ENCODE measurements around the gene ZNF74. TPM values are rescaled to one million over a fixed set of nuclear protein-coding genes. Genes with fewer than 3 reads are reported as not detected.
"Not testable (repeated sequence)": the region's sequence is repeated elsewhere in the genome, so short reads cannot be mapped to it uniquely, and the experiment has no call there.

The ZNF74 gene
- total RNA-seq, 2 experiments from 2014 or later, result 6.5 to 10.3 TPM

DNA sequence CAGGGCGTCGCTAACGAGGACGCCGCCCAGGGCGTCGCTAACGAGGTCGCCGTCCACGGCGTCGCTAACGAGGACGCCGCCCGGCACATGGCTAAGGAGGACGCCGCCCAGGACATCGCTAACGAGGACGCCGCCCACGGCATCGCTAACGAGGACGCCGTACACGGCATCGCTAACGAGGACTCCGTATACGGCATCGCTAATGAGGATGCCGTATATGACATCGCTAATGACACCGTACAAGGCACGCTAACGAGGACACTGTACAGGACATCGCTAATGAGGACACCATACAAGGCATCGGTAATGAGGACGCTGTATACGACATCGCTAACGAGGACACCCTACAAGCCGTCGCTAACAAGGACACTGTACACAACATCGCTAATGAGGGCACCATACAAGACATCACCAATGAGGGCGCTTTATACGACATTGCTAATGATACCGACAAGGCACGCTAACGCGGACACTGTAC, 32.2 kb upstream of the ZNF74 start:
- CTCF ChIA-PET; H3K4me3 Mint-ChIP-seq; intact Hi-C loops (cut with DNase I, micrococcal nuclease); DNase-seq; ATAC-seq; H3K9me3 Mint-ChIP-seq (ENCODE audit: low read depth); H3K36me3 Mint-ChIP-seq (ENCODE audit: low read depth); H3K27me3 Mint-ChIP-seq; POLR2A ChIA-PET; H3K27ac Mint-ChIP-seq: not testable (repeated sequence)
- peaks cover 14% of the 10 kb centered on the region for H3K4me1 Mint-ChIP-seq

- CTCF ChIA-PET, POLR2A ChIA-PET: not testable (repeated sequence)
These were observed 31.5 kb upstream of the ZNF74 start for GRCh38 chr22:20362403-20362802.

GRCh38 chr22:20364335-20365260, 29.4 kb upstream of the ZNF74 start:
- not testable (repeated sequence) for DNase-seq

More at GRCh38 chr22:20362403-20362802, 31.5 kb upstream of the ZNF74 start:
- H3K9me3 Mint-ChIP-seq (ENCODE audit: low read depth); H3K36me3 Mint-ChIP-seq (ENCODE audit: low read depth); ATAC-seq; H3K27me3 Mint-ChIP-seq; DNase-seq; H3K4me3 Mint-ChIP-seq; H3K27ac Mint-ChIP-seq; intact Hi-C loops (cut with DNase I, micrococcal nuclease): not testable (repeated sequence)
- peaks cover 14% of the 10 kb centered on the region for H3K4me1 Mint-ChIP-seq

DNA sequence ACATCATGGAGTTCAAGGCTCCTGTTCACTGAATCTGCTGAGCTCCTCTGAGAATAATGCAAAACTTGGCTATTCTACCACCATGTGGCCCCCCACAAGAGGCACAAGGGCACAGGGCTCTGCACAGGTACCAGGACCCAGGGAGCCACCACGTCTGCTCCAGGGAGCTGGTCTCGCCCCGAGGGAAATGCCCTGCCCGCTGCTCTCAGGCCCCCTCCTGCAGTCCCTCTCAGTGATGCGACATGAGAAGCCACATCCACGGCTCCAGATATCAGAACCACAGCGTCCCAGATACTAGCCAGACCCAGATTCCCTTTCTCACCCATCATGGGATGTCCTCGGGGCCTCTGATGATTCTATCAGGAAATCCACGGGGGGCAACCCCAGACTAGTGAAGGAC, 27.1 kb upstream of the ZNF74 start:
- peaks cover 14% of the 10 kb centered on the region for H3K4me1 Mint-ChIP-seq
- CTCF ChIA-PET; H3K27ac Mint-ChIP-seq; DNase-seq; H3K27me3 Mint-ChIP-seq; H3K9me3 Mint-ChIP-seq (ENCODE audit: low read depth); POLR2A ChIA-PET; H3K4me3 Mint-ChIP-seq; intact Hi-C loops (cut with DNase I, micrococcal nuclease); ATAC-seq; H3K36me3 Mint-ChIP-seq (ENCODE audit: low read depth): not testable (repeated sequence)

More at GRCh38 chr22:20364335-20365260, 29.4 kb upstream of the ZNF74 start:
- Mint-ChIP-seq H3K27ac (peak overlapping the region; percentile 47), H3K4me1 (peaks cover 14% of the 10 kb centered on the region)
- intact Hi-C loops (cut with DNase I, micrococcal nuclease); ATAC-seq; CTCF ChIA-PET; H3K4me3 Mint-ChIP-seq; POLR2A ChIA-PET; H3K27me3 Mint-ChIP-seq; H3K9me3 Mint-ChIP-seq (ENCODE audit: low read depth); H3K36me3 Mint-ChIP-seq (ENCODE audit: low read depth): not testable (repeated sequence)

DNA sequence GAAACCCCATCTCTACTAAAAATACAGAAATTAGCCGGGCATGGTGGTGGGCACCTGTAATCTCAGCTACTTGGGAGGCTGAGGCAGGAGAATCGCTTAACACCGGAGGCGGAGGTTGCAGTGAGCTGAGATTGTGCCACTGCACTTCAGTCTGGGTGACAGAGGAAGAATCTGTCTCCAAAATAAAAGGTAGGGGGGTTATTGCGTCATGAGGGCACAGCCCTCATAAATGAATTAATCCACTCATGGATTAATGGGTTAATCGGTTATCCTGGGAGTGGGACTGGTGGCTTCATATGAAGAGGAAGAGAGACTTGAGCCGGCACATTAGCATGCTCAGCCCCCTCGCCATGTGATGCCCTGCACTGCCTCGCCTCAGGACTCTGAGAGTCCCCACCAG, 25.1 kb upstream of the ZNF74 start:
- H3K36me3 Mint-ChIP-seq (ENCODE audit: low read depth); H3K27ac Mint-ChIP-seq; CTCF ChIA-PET; H3K9me3 Mint-ChIP-seq (ENCODE audit: low read depth); H3K4me1 Mint-ChIP-seq; H3K4me3 Mint-ChIP-seq; intact Hi-C loops (cut with DNase I, micrococcal nuclease); ATAC-seq; POLR2A ChIA-PET; DNase-seq; H3K27me3 Mint-ChIP-seq: not testable (repeated sequence)

DNA sequence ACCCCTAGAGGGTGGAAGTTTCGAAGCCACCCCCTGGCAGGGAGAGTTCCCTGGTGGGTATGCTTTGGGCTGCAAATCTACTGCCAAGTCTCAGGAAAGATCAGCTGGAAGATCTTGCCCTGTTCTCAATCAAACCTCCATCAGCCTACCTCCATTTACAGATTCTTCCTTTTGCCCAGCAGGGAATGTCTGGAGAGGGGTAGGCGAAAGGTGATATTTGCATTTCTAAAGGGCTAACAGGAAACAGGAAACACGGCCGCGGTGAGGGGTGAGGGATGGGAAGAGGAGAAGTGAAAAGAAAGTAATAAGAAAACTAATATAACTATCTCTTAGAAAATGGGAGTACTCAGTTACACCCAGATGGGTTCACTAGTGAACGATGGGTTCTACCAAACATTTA, 22.3 kb upstream of the ZNF74 start:
- ATAC-seq; DNase-seq; H3K4me3 Mint-ChIP-seq; H3K9me3 Mint-ChIP-seq (ENCODE audit: low read depth); H3K27me3 Mint-ChIP-seq; intact Hi-C loops (cut with DNase I, micrococcal nuclease); H3K4me1 Mint-ChIP-seq; CTCF ChIA-PET; H3K27ac Mint-ChIP-seq; H3K36me3 Mint-ChIP-seq (ENCODE audit: low read depth); POLR2A ChIA-PET: not testable (repeated sequence)

DNA sequence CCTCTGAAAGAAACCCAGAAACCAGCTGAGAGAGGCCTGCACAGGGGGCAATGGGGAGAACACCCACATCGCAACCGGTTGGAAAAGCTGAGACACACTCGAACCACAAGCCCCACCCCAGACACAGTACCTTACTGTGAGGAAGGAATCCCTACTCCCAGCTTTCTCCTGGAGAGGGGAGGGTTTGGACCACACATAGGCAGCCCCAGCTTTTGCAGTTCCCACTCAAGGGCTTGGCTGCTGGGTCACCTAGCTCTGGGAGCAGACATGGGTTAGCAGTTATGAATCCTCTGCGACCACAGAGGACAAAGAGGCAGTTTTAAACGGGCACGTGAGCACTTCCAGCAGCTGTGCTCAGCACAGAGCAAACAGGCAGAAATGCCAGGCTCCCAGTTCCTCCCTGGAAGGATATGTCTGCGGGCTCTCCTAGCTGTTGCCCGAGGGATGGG, 21.5 kb upstream of the ZNF74 start:
- intact Hi-C loops (cut with DNase I, micrococcal nuclease); POLR2A ChIA-PET: not testable (repeated sequence)
- peak; percentile 47 for ATAC-seq

DNA sequence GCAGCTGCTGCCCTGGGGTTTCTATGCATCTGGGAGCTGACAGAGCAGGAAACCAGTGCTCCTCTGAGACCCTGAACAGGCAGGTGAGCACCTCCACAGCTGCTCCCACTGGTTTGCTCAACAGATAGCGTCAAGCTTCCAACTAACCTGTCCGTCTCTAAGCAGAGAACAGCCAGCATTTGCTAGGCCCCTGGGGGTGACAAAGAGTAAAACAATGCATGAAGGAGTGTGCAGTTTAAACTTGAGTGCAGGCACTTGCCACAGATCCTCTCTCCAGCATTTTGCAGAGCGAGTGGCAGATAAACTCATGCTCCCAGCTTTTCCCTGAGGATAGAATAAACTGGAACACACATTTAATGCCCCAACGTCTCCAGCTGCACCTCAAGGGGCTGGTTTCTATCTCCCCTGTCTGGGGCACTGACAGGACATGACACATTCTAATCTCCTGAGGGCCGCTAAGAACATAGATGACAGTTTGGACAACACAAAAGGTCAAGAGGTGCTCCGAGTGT, 20.7 kb upstream of the ZNF74 start:
- H3K36me3 Mint-ChIP-seq (ENCODE audit: low read depth); DNase-seq; ATAC-seq; intact Hi-C loops (cut with DNase I, micrococcal nuclease); H3K4me3 Mint-ChIP-seq; H3K4me1 Mint-ChIP-seq; POLR2A ChIA-PET; CTCF ChIA-PET; H3K9me3 Mint-ChIP-seq (ENCODE audit: low read depth); H3K27me3 Mint-ChIP-seq; H3K27ac Mint-ChIP-seq: not testable (repeated sequence)

More for the DNA sequence above, 21.5 kb upstream of the ZNF74 start:
- H3K4me1 Mint-ChIP-seq; H3K4me3 Mint-ChIP-seq; H3K36me3 Mint-ChIP-seq (ENCODE audit: low read depth); H3K27ac Mint-ChIP-seq; DNase-seq; H3K9me3 Mint-ChIP-seq (ENCODE audit: low read depth); H3K27me3 Mint-ChIP-seq; CTCF ChIA-PET: not testable (repeated sequence)

GRCh38 chr22:20374130-20374529, 19.8 kb upstream of the ZNF74 start:
- H3K4me1 Mint-ChIP-seq; intact Hi-C loops (cut with DNase I, micrococcal nuclease); H3K27ac Mint-ChIP-seq; CTCF ChIA-PET; POLR2A ChIA-PET; H3K4me3 Mint-ChIP-seq; DNase-seq; ATAC-seq; H3K9me3 Mint-ChIP-seq (ENCODE audit: low read depth); H3K36me3 Mint-ChIP-seq (ENCODE audit: low read depth); H3K27me3 Mint-ChIP-seq: not testable (repeated sequence)

DNA sequence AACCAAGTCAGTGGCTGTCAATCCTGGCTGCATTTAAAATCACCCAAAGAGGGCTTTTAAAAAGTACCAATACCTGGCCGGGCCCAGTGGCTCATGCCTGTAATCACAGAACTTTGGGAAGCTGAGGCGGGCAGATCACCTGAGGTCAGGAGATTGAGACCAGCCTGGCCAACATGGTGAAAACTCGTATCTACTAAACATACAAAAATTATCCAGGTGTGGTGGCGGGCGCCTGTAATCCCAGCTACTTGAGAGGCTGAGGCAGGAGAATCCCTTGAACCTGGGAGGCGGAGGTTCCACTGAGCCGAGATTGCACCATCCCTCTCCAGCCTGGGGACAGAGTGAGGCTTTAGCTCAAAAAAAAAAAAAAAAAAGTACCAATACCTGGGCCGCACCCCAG, 17.7 kb upstream of the ZNF74 start:
- intact Hi-C loops (cut with DNase I, micrococcal nuclease); DNase-seq; H3K4me3 Mint-ChIP-seq; H3K9me3 Mint-ChIP-seq (ENCODE audit: low read depth); ATAC-seq; H3K27ac Mint-ChIP-seq; H3K36me3 Mint-ChIP-seq (ENCODE audit: low read depth); H3K4me1 Mint-ChIP-seq; H3K27me3 Mint-ChIP-seq; POLR2A ChIA-PET; CTCF ChIA-PET: not testable (repeated sequence)

- H3K4me3 Mint-ChIP-seq; POLR2A ChIA-PET; H3K36me3 Mint-ChIP-seq (ENCODE audit: low read depth); H3K4me1 Mint-ChIP-seq; H3K27ac Mint-ChIP-seq; intact Hi-C loops (cut with DNase I, micrococcal nuclease); CTCF ChIA-PET; DNase-seq; H3K9me3 Mint-ChIP-seq (ENCODE audit: low read depth); H3K27me3 Mint-ChIP-seq; ATAC-seq: not testable (repeated sequence)
These were observed 17.0 kb upstream of the ZNF74 start for GRCh38 chr22:20376983-20377382.

- ATAC-seq (no peak), DNase-seq (no peak)
- no peaks in the 10 kb centered on the region for H3K36me3 Mint-ChIP-seq (ENCODE audit: low read depth)
- CTCF ChIA-PET, result interaction anchor here (0.7 to 1.0 kb wide), 2 partner anchors 86 to 186 kb away, joined by 3 read pairs; no protein-coding TSS in a partner anchor
- no peaks in the 10 kb centered on the region for H3K9me3 Mint-ChIP-seq (ENCODE audit: low read depth)
- no peaks in the 10 kb centered on the region for H3K27me3 Mint-ChIP-seq
- intact Hi-C loops (cut with DNase I, micrococcal nuclease), result no loop called here
- no peak overlapping the region for H3K4me3 Mint-ChIP-seq
- H3K27ac Mint-ChIP-seq, result no peak overlapping the region
- no peaks in the 10 kb centered on the region for H3K4me1 Mint-ChIP-seq
- POLR2A ChIA-PET, result interaction anchor here (0.6 kb wide), 1 partner anchor 173 kb away, joined by 3 read pairs; no protein-coding TSS in a partner anchor
These were observed 15.8 kb upstream of the ZNF74 start for GRCh38 chr22:20378110-20378509.

All from activated CD4-positive, alpha-beta T cell treated with anti-CD3 and anti-CD28 coated beads for 36 hours (primary cell).